Suprapubic skin (tissue), 4 donors: ENCODE data around the gene SNX22. TPM values are rescaled to one million over a fixed set of nuclear protein-coding genes. Genes with fewer than 3 reads are reported as not detected.

Experiments
- DNase-seq, 2 donors: peaks; one replicate each; pipeline ENCODE4 v3.0.0-alpha.2; 2019; ENCODE audit warnings: low spot score in 2 of 2
- H3K27ac ChIP-seq: fragments of 200-600 bp; sonication (generic); one replicate; pipeline ENCODE4 v1.5.1; 2019
- H3K27me3 ChIP-seq: fragments of 200-600 bp; sonication (generic); one replicate; pipeline ENCODE4 v1.5.1; 2019
- H3K36me3 ChIP-seq: fragments of 200-600 bp; sonication (generic); one replicate; pipeline ENCODE4 v1.5.1; 2019
- H3K4me1 ChIP-seq: fragments of 200-600 bp; sonication (generic); one replicate; pipeline ENCODE4 v1.5.1; 2019
- H3K4me3 ChIP-seq: fragments of 200-600 bp; sonication (generic); one replicate; pipeline ENCODE4 v1.5.1; 2019; ENCODE audit warnings: mild to moderate bottlenecking
- H3K9me3 ChIP-seq: fragments of 200-600 bp; sonication (generic); one replicate; pipeline ENCODE4 v1.5.1; 2019
- EP300 ChIP-seq: sonication (generic); formaldehyde crosslinking; IDR thresholded peaks from one replicate; pipeline ENCODE4 v1.6.1; 2017; ENCODE audit warnings: antibody characterized with exemption
- POLR2A ChIP-seq, 2 donors: fragments of 450-650 bp; IDR thresholded peaks; one replicate each; pipeline ENCODE4 v1.6.1; 2017; ENCODE audit warnings: antibody characterized with exemption in 2 of 2, mild to moderate bottlenecking in 2 of 2, moderate library complexity in 2 of 2
- POLR2AphosphoS5 ChIP-seq, 3 donors: sonication (generic); formaldehyde crosslinking; IDR thresholded peaks; one replicate each; pipeline ENCODE4 v1.6.1; 2017; ENCODE audit warnings: antibody characterized with exemption in 3 of 3
- WGBS: methylation state at CpG from one replicate; pipeline ENCODE4 v1.1.5; 2018; 5-methylcytosine and 5-hydroxymethylcytosine counted together
- total RNA-seq, 4 donors: library from RNA; depleted of rRNA; stranded (reverse); fragments of >200 nt; gene quantifications; one replicate each; pipeline ENCODE4 v1.1.0, GENCODE V29; 2016
- TF ChIP-seq, protein P1 (sequence below), 2 donors: fragments of 200-600 bp in 1 of 2; fragments of 450-650 bp in 1 of 2; sonication (generic) in 1 of 2; IDR thresholded peaks; one replicate each; pipeline ENCODE4 v1.5.1; 2016 to 2019; ENCODE audit warnings: antibody characterized with exemption in 2 of 2, mild to moderate bottlenecking in 1 of 2, moderate library complexity in 1 of 2

SNX22 gene
- total RNA-seq, 4 donors from 2014 or later, result 0.19 to 0.80 (median 0.64) TPM; not detected in 1

DNA sequence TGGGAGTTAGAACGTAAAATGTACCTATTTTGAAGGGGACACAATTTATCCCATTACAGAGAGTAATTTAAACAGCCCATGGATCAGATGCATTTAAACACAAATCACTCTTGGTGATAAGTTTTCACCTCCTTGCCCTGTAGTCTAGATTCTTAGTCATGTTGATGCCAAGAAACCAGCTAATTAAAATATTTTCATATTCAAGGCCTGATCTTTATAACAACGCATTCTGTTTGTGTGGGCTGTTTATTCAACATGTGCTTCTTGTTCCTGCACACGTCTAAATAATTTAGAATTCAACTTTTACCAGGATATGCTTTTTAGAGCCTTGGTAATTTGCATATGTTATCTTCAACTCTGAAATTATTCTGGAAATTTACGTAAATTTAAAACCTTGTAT lies 29.9 kb upstream of the SNX22 start:
- Histone ChIP-seq H3K27me3 (no peaks in the 10 kb centered on the region), H3K4me1 (no peaks in the 10 kb centered on the region), H3K9me3 (no peaks in the 10 kb centered on the region), H3K4me3 (no peak overlapping the region), H3K27ac (no peak overlapping the region), H3K36me3 (peaks cover 93% of the 10 kb centered on the region)
- TF ChIP-seq POLR2AphosphoS5 (IDR thresholded peaks at IDR 0.05) (no peak), POLR2A (IDR thresholded peaks at IDR 0.05) (no peak), EP300 (no peak)
- TF ChIP-seq, protein P1, sequence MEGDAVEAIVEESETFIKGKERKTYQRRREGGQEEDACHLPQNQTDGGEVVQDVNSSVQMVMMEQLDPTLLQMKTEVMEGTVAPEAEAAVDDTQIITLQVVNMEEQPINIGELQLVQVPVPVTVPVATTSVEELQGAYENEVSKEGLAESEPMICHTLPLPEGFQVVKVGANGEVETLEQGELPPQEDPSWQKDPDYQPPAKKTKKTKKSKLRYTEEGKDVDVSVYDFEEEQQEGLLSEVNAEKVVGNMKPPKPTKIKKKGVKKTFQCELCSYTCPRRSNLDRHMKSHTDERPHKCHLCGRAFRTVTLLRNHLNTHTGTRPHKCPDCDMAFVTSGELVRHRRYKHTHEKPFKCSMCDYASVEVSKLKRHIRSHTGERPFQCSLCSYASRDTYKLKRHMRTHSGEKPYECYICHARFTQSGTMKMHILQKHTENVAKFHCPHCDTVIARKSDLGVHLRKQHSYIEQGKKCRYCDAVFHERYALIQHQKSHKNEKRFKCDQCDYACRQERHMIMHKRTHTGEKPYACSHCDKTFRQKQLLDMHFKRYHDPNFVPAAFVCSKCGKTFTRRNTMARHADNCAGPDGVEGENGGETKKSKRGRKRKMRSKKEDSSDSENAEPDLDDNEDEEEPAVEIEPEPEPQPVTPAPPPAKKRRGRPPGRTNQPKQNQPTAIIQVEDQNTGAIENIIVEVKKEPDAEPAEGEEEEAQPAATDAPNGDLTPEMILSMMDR (IDR thresholded peaks at IDR 0.05), result no peak
- no peak for DNase-seq
- 86% methylated on average over 4 of the region's 4 CpGs for WGBS

DNA sequence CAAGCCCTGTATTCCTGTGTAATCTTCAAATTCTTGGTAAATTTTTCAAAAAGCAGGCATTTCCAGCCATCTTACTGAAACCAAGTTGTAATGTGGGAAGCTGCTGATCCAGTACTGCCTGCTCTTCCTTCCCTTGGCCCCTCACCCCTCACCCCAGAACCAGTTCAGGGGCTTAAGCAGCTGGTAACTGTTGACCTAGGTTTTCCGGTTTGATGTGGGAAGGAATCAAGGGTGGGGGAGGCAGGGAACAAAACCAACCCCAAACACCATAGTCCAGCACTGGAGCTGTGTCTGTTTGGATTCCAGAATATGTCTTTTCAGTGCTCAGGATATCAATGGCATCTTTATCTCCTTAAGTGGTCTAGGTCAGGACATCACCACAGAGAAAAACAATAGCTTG lies 29.1 kb upstream of the SNX22 start:
- no peak overlapping the region for H3K4me3 ChIP-seq
- WGBS, result 62% methylated on average over 1 of the region's 1 CpG
- no peak overlapping the region for H3K27ac ChIP-seq
- peaks cover 93% of the 10 kb centered on the region for H3K36me3 ChIP-seq
- TF ChIP-seq POLR2A (IDR thresholded peaks at IDR 0.05), result no peak
- TF ChIP-seq POLR2AphosphoS5 (IDR thresholded peaks at IDR 0.05), result no peak
- TF ChIP-seq EP300, result no peak
- TF ChIP-seq, protein P1 (IDR thresholded peaks at IDR 0.05), result no peak
- H3K4me1 ChIP-seq, result no peaks in the 10 kb centered on the region
- no peak for DNase-seq
- no peaks in the 10 kb centered on the region for H3K27me3 ChIP-seq
- no peaks in the 10 kb centered on the region for H3K9me3 ChIP-seq

DNA sequence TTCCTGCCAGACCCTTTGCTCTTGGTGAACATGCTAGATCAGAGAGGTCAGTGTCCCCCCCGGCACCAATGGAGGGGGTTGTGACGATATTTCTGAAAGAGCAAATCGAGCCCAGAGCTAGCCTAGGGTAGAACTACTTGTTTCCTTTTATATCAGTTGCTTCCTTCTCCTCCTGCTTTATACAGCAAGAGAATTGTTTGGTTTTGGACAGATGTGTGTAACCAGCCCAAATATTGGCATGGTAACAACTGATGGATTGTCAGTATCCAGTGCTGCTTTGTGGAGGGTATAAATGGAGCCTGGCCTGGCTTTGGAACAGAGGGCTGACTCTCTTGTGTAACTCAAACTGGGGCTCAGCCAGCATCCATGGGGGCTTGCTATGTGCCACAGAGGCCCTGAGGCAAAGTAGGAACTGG lies 28.6 kb upstream of the SNX22 start:
- DNase-seq, result no peak
- peaks cover 93% of the 10 kb centered on the region for H3K36me3 ChIP-seq
- WGBS, result 85% methylated on average over 3 of the region's 3 CpGs
- H3K27me3 ChIP-seq, result no peaks in the 10 kb centered on the region
- no peak overlapping the region for H3K4me3 ChIP-seq
- H3K9me3 ChIP-seq, result no peaks in the 10 kb centered on the region
- no peak overlapping the region for H3K27ac ChIP-seq
- no peaks in the 10 kb centered on the region for H3K4me1 ChIP-seq
- TF ChIP-seq POLR2AphosphoS5 (IDR thresholded peaks at IDR 0.05) (no peak), POLR2A (IDR thresholded peaks at IDR 0.05) (no peak), EP300 (no peak)
- TF ChIP-seq, protein P1 (IDR thresholded peaks at IDR 0.05), result no peak

GRCh38 chr15:64125978-64126377 lies 25.6 kb upstream of the SNX22 start:
- H3K4me1 ChIP-seq, result no peaks in the 10 kb centered on the region
- no peak overlapping the region for H3K27ac ChIP-seq
- WGBS, result 58% methylated on average over 3 of the region's 3 CpGs
- no peak for DNase-seq
- peaks cover 95% of the 10 kb centered on the region for H3K36me3 ChIP-seq
- H3K4me3 ChIP-seq, result no peak overlapping the region
- H3K9me3 ChIP-seq, result no peaks in the 10 kb centered on the region
- H3K27me3 ChIP-seq, result no peaks in the 10 kb centered on the region
- no peak for TF ChIP-seq EP300
- TF ChIP-seq POLR2AphosphoS5 (IDR thresholded peaks at IDR 0.05), result no peak
- TF ChIP-seq, protein P1 (IDR thresholded peaks at IDR 0.05), result no peak
- TF ChIP-seq POLR2A (IDR thresholded peaks at IDR 0.05), result no peak

GRCh38 chr15:64127521-64128270 lies 23.8 kb upstream of the SNX22 start:
- H3K36me3 ChIP-seq, result peaks cover 96% of the 10 kb centered on the region
- WGBS, result 83% methylated on average over 6 of the region's 6 CpGs
- TF ChIP-seq POLR2AphosphoS5 (IDR thresholded peaks at IDR 0.05) (no peak), POLR2A (IDR thresholded peaks at IDR 0.05) (no peak), EP300 (no peak)
- TF ChIP-seq, protein P1 (IDR thresholded peaks at IDR 0.05), result no peak
- H3K27me3 ChIP-seq, result no peaks in the 10 kb centered on the region
- no peak overlapping the region for H3K27ac ChIP-seq
- H3K4me1 ChIP-seq, result no peaks in the 10 kb centered on the region
- no peak for DNase-seq
- no peak overlapping the region for H3K4me3 ChIP-seq
- H3K9me3 ChIP-seq, result no peaks in the 10 kb centered on the region
